Hepatocyte (in vitro differentiated cells): ENCODE results near the gene RAD23B.

Source experiments
- EZH2 ChIP-seq: fragments of 200-600 bp; sonication (generic); IDR thresholded peaks from 2 replicates; pipeline ENCODE4 v1.6.1; 2016; ENCODE audit warnings: antibody characterized with exemption, mild to moderate bottlenecking, borderline replicate concordance
- EZH2phosphoT487 ChIP-seq: fragments of 200-600 bp; sonication (generic); IDR thresholded peaks from one replicate; pipeline ENCODE4 v1.6.1; 2018; ENCODE audit warnings: antibody characterized with exemption, mild to moderate bottlenecking, low read depth, moderate library complexity; ENCODE audit not compliant: unreplicated experiment, severe bottlenecking

- TF ChIP-seq EZH2phosphoT487, result no peak
- no peak for TF ChIP-seq EZH2
These were observed 984 bp upstream of the RAD23B start for GRCh38 chr9:107281922-107282667.
